Skeletal muscle satellite cell (primary cell): Measurements from ENCODE around the gene DGKB.

ENCODE experiments used
- H3K27me3 ChIP-seq: 2 replicates; pipeline ENCODE4 v1.7.0; 2013; ENCODE audit warnings: low read length; ENCODE audit not compliant: control insufficient read depth, insufficient read depth
- H3K36me3 ChIP-seq: 2 replicates; pipeline ENCODE4 v1.7.0; 2013; ENCODE audit warnings: mild to moderate bottlenecking, control low read depth, low read length; ENCODE audit not compliant: insufficient read depth
- H3K4me1 ChIP-seq: 2 replicates; pipeline ENCODE4 v1.7.0; 2013; ENCODE audit warnings: low read length; ENCODE audit not compliant: control insufficient read depth, insufficient read depth
- H3K4me2 ChIP-seq: 2 replicates; pipeline ENCODE4 v1.7.0; 2013; ENCODE audit warnings: mild to moderate bottlenecking, low read length
- H3K4me3 ChIP-seq: 2 replicates; pipeline ENCODE4 v1.7.0; 2013; ENCODE audit warnings: low read length
- H3K9ac ChIP-seq: 2 replicates; pipeline ENCODE4 v1.7.0; 2013; ENCODE audit warnings: mild to moderate bottlenecking, low read depth, low read length, moderate library complexity
- H3K9me3 ChIP-seq: replicated peaks from 2 replicates; pipeline ENCODE4 v1.7.0; 2013; ENCODE audit warnings: mild to moderate bottlenecking, control low read depth, low read length

The DGKB gene

GRCh38 chr7:14197280-14197679 lies 705.3 kb downstream of the DGKB start:
- H3K4me2 ChIP-seq: peak overlapping the region; percentile 61
- H3K27me3 ChIP-seq: no peaks in the 10 kb centered on the region
- no peaks in the 10 kb centered on the region for H3K36me3 ChIP-seq
- peak overlapping the region; percentile 10 for H3K9ac ChIP-seq
- H3K9me3 ChIP-seq: no peaks in the 10 kb centered on the region
- peaks cover 25% of the 10 kb centered on the region for H3K4me1 ChIP-seq
- peak overlapping the region; percentile 13 for H3K4me3 ChIP-seq

- Histone ChIP-seq H3K4me3 (peak overlapping the region; percentile 13), H3K36me3 (no peaks in the 10 kb centered on the region), H3K4me2 (peak overlapping the region; percentile 61), H3K9me3 (peaks cover 1% of the 10 kb centered on the region), H3K9ac (peak overlapping the region; percentile 10), H3K4me1 (peaks cover 31% of the 10 kb centered on the region), H3K27me3 (no peaks in the 10 kb centered on the region)
These were observed 706.0 kb downstream of the DGKB start for GRCh38 chr7:14196555-14196954.

GRCh38 chr7:14195871-14196270 lies 706.7 kb downstream of the DGKB start:
- H3K4me2 ChIP-seq: peak overlapping the region; percentile 52
- H3K27me3 ChIP-seq: no peaks in the 10 kb centered on the region
- H3K4me1 ChIP-seq: peaks cover 36% of the 10 kb centered on the region
- no peak overlapping the region for H3K4me3 ChIP-seq
- peaks cover 5% of the 10 kb centered on the region for H3K9me3 ChIP-seq
- no peaks in the 10 kb centered on the region for H3K36me3 ChIP-seq
- H3K9ac ChIP-seq: no peak overlapping the region

GRCh38 chr7:14195079-14195478 lies 707.5 kb downstream of the DGKB start:
- H3K9ac ChIP-seq: no peak overlapping the region
- H3K9me3 ChIP-seq: peaks cover 5% of the 10 kb centered on the region
- H3K4me2 ChIP-seq: no peak overlapping the region
- no peaks in the 10 kb centered on the region for H3K27me3 ChIP-seq
- H3K4me1 ChIP-seq: peaks cover 36% of the 10 kb centered on the region
- H3K36me3 ChIP-seq: no peaks in the 10 kb centered on the region
- H3K4me3 ChIP-seq: no peak overlapping the region

- peaks cover 5% of the 10 kb centered on the region for H3K9me3 ChIP-seq
- H3K4me1 ChIP-seq: peaks cover 25% of the 10 kb centered on the region
- H3K9ac ChIP-seq: no peak overlapping the region
- H3K4me2 ChIP-seq: no peak overlapping the region
- H3K27me3 ChIP-seq: no peaks in the 10 kb centered on the region
- no peaks in the 10 kb centered on the region for H3K36me3 ChIP-seq
- no peak overlapping the region for H3K4me3 ChIP-seq
These were observed 710.9 kb downstream of the DGKB start for GRCh38 chr7:14191686-14192098.

DNA sequence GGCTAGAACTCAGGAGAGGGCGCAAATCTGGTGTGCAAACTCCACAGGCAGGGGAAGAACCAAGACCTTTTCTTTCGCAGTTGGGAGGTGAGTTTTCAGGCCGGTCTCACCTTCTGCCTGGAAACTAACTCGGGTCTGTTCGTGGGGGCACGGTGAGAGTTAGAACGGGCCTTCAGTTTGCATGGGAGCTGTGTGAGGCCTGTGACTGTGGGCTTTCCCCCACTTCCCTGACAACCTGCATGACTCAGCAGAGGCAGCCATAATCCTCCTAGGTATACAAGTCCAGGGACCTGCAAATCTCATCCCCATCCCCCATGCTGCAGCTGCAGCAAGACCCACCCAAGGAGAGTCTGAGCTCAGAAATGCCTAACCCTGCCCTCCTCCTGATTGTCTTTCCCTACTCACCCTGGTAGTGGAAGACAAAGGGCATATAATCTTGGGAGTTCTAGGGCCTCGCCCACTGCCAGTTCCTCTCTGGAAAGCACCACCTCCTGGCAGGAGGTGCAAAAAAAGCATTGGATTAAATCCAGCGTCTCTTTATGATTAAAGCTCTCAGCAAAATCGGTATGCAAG lies 718.2 kb downstream of the DGKB start:
- Histone ChIP-seq H3K4me2 (no peak overlapping the region), H3K9me3 (no peaks in the 10 kb centered on the region)

GRCh38 chr7:14179781-14180180 lies 722.8 kb downstream of the DGKB start:
- Histone ChIP-seq H3K4me1 (no peaks in the 10 kb centered on the region), H3K4me2 (no peak overlapping the region), H3K9ac (no peak overlapping the region), H3K36me3 (no peaks in the 10 kb centered on the region), H3K4me3 (no peak overlapping the region), H3K27me3 (no peaks in the 10 kb centered on the region), H3K9me3 (no peaks in the 10 kb centered on the region)

More for the DNA sequence above, 718.2 kb downstream of the DGKB start:
- Histone ChIP-seq H3K27me3 (no peaks in the 10 kb centered on the region), H3K4me3 (no peak overlapping the region), H3K9ac (no peak overlapping the region), H3K36me3 (no peaks in the 10 kb centered on the region), H3K4me1 (no peaks in the 10 kb centered on the region)

GRCh38 chr7:14177876-14178275 lies 724.7 kb downstream of the DGKB start:
- Histone ChIP-seq H3K9ac (no peak overlapping the region), H3K9me3 (no peaks in the 10 kb centered on the region), H3K36me3 (no peaks in the 10 kb centered on the region), H3K4me2 (no peak overlapping the region), H3K27me3 (no peaks in the 10 kb centered on the region), H3K4me3 (no peak overlapping the region), H3K4me1 (no peaks in the 10 kb centered on the region)

DNA sequence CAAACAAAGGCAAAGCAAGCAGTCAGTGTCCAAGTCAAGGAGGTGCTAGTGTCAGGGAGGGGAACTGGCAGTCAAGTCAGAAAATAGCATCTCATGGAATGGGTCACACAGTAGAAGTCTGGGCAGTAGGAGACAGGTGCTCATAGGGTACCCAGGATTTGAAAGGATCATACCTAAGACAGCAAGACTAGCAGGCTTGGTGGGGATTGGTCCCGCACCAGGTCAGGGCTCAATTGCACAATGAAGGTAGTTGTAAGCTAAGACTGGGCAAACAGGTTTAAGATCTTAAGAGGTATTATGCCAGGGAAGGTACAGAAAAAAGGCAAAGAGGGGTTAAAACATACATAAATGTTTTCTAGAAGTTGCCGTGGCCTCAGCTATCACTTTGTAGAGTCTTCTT lies 731.7 kb downstream of the DGKB start:
- Histone ChIP-seq H3K4me2 (no peak overlapping the region), H3K4me3 (no peak overlapping the region), H3K9me3 (no peaks in the 10 kb centered on the region), H3K4me1 (no peaks in the 10 kb centered on the region), H3K36me3 (no peaks in the 10 kb centered on the region), H3K27me3 (no peaks in the 10 kb centered on the region), H3K9ac (no peak overlapping the region)

GRCh38 chr7:14158111-14158510 lies 744.4 kb downstream of the DGKB start:
- no peak overlapping the region for H3K4me3 ChIP-seq
- H3K36me3 ChIP-seq: no peaks in the 10 kb centered on the region
- H3K4me2 ChIP-seq: no peak overlapping the region
- no peaks in the 10 kb centered on the region for H3K9me3 ChIP-seq
- H3K9ac ChIP-seq: no peak overlapping the region
- H3K27me3 ChIP-seq: no peaks in the 10 kb centered on the region
- no peaks in the 10 kb centered on the region for H3K4me1 ChIP-seq

- H3K36me3 ChIP-seq: no peaks in the 10 kb centered on the region
These were observed 746.1 kb downstream of the DGKB start for GRCh38 chr7:14156436-14156835.

GRCh38 chr7:14148974-14149373 lies 753.6 kb downstream of the DGKB start:
- Histone ChIP-seq H3K4me2 (no peak overlapping the region), H3K4me3 (no peak overlapping the region), H3K27me3 (no peaks in the 10 kb centered on the region), H3K4me1 (no peaks in the 10 kb centered on the region), H3K9ac (no peak overlapping the region), H3K9me3 (no peaks in the 10 kb centered on the region), H3K36me3 (no peaks in the 10 kb centered on the region)

More at GRCh38 chr7:14156436-14156835, 746.1 kb downstream of the DGKB start:
- no peak overlapping the region for H3K9ac ChIP-seq
- no peak overlapping the region for H3K4me3 ChIP-seq
- no peak overlapping the region for H3K4me2 ChIP-seq
- H3K9me3 ChIP-seq: no peaks in the 10 kb centered on the region
- H3K27me3 ChIP-seq: no peaks in the 10 kb centered on the region
- no peaks in the 10 kb centered on the region for H3K4me1 ChIP-seq
